ENCODE measurements around the gene RELT.
A peak's percentile ranks its signal among the peaks of the same experiment; 100 is the strongest.

RELT gene

GRCh38 chr11:73348838-73349237, 27.4 kb upstream of the RELT start:
- DNase-seq = no peak

GRCh38 chr11:73349633-73350032, 26.6 kb upstream of the RELT start:
- DNase-seq = no peak

GRCh38 chr11:73350908-73351636, 25.1 kb upstream of the RELT start:
- DNase-seq = peak; percentile 13

GRCh38 chr11:73353422-73353821, 22.8 kb upstream of the RELT start:
- no peak for DNase-seq

- no peak for DNase-seq
Observed at GRCh38 chr11:73355109-73355508, 21.1 kb upstream of the RELT start.

GRCh38 chr11:73356979-73357860, 19.0 kb upstream of the RELT start:
- DNase-seq = no peak

- no peak for DNase-seq
Observed at GRCh38 chr11:73358071-73358470, 18.1 kb upstream of the RELT start.

- no peak for DNase-seq
Observed at GRCh38 chr11:73359341-73359740, 16.9 kb upstream of the RELT start.

GRCh38 chr11:73359930-73360742, 16.1 kb upstream of the RELT start:
- no peak for DNase-seq

- DNase-seq = no peak
Observed at GRCh38 chr11:73360743-73361369, 15.3 kb upstream of the RELT start.

GRCh38 chr11:73361953-73362776, 14.0 kb upstream of the RELT start:
- DNase-seq = no peak

- DNase-seq = no peak
Observed at GRCh38 chr11:73363147-73363546, 13.1 kb upstream of the RELT start.

- DNase-seq = no peak
Observed at GRCh38 chr11:73365352-73366264, 10.6 kb upstream of the RELT start.

GRCh38 chr11:73366265-73366610, 10.0 kb upstream of the RELT start:
- DNase-seq = no peak

GRCh38 chr11:73366953-73367352, 9.2 kb upstream of the RELT start:
- DNase-seq = no peak

- DNase-seq = no peak
Observed at GRCh38 chr11:73367482-73368024, 8.6 kb upstream of the RELT start.

- no peak for DNase-seq
Observed at GRCh38 chr11:73372375-73372993, 3.7 kb upstream of the RELT start.

GRCh38 chr11:73374151-73374550, 2.0 kb upstream of the RELT start:
- DNase-seq = no peak

GRCh38 chr11:73375830-73376159, 404 bp upstream of the RELT start:
- DNase-seq = no peak

Measured in NCI-H187 treated with DMSO at 0.1 percent for 48 hours (cell line).